HG03175 (cell line): ENCODE data around the gene BCAR3.
"Not testable (repeated sequence)": the region's sequence is repeated elsewhere in the genome, so short reads cannot be mapped to it uniquely, and the experiment has no call there.

Experiments used
- ATAC-seq: cut with Tn5 transposase; IDR thresholded peaks from one replicate; pipeline ENCODE4 v1.9.1; 2021; ENCODE audit warnings: mild to moderate bottlenecking, moderate library complexity; ENCODE audit not compliant: unreplicated experiment

Gene BCAR3

GRCh38 chr1:93690341-93690740 is 8.7 kb upstream of the BCAR3 start:
- ATAC-seq, result no peak

GRCh38 chr1:93689521-93690223 is 8.0 kb upstream of the BCAR3 start:
- no peak for ATAC-seq

- ATAC-seq, result no peak
Observed at GRCh38 chr1:93687542-93687941, 5.9 kb upstream of the BCAR3 start.

GRCh38 chr1:93686504-93687250 is 5.0 kb upstream of the BCAR3 start:
- no peak for ATAC-seq

GRCh38 chr1:93685918-93686317 is 4.3 kb upstream of the BCAR3 start:
- ATAC-seq, result no peak

- ATAC-seq, result no peak
Observed at GRCh38 chr1:93683234-93683633, 1.6 kb upstream of the BCAR3 start.

- ATAC-seq, result peak; percentile 8
Observed at GRCh38 chr1:93681989-93682412, 364 bp upstream of the BCAR3 start.

- peak; percentile 78 for ATAC-seq
Observed at GRCh38 chr1:93680420-93681100, 1.1 kb downstream of the BCAR3 start.

- no peak for ATAC-seq
Observed at GRCh38 chr1:93680076-93680419, 1.6 kb downstream of the BCAR3 start.

GRCh38 chr1:93679546-93679945 is 2.1 kb downstream of the BCAR3 start:
- ATAC-seq, result no peak

- no peak for ATAC-seq
Observed at GRCh38 chr1:93678946-93679480, 2.6 kb downstream of the BCAR3 start.

- no peak for ATAC-seq
Observed at GRCh38 chr1:93678491-93678890, 3.1 kb downstream of the BCAR3 start.

- ATAC-seq, result no peak
Observed at GRCh38 chr1:93677729-93678128, 3.9 kb downstream of the BCAR3 start.

- ATAC-seq, result no peak
Observed at GRCh38 chr1:93676427-93676826, 5.2 kb downstream of the BCAR3 start.

GRCh38 chr1:93675931-93676330 is 5.7 kb downstream of the BCAR3 start:
- no peak for ATAC-seq

- no peak for ATAC-seq
Observed at GRCh38 chr1:93675271-93675670, 6.4 kb downstream of the BCAR3 start.

GRCh38 chr1:93674071-93674470 is 7.6 kb downstream of the BCAR3 start:
- not testable (repeated sequence) for ATAC-seq

- no peak for ATAC-seq
Observed at GRCh38 chr1:93673163-93673829, 8.3 kb downstream of the BCAR3 start.

- no peak for ATAC-seq
Observed at GRCh38 chr1:93672477-93673162, 9.0 kb downstream of the BCAR3 start.

GRCh38 chr1:93672069-93672468 is 9.6 kb downstream of the BCAR3 start:
- ATAC-seq, result no peak
